ENCODE results near the gene TYW1.
"Not testable (repeated sequence)": the region's sequence is repeated elsewhere in the genome, so short reads cannot be mapped to it uniquely, and the experiment has no call there.

The TYW1 gene

DNA sequence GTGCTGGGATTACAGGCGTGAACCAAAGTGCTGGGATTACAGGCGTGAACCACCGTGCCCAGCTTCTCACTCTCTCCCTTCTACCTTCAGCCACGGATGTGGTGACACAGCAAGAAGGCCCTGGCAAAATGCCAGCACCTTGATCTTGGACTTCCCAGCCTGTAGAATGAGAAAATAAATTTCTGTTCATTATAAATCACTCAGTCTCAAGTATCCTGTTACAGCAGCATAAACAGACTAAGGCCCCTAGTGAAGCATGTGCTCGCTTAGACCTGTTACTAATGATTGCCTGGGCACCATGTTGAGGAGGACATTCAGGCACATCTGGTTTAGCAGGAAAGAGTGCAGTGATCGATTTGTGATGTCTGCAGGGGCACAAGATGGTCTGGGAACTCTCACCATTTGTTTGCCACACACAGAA is 263.5 kb downstream of the TYW1 start:
- H2AK5ac ChIP-seq (ENCODE audit: low read length, severe bottlenecking); H2AFZ ChIP-seq (ENCODE audit: low read depth, low read length); H4K91ac ChIP-seq (ENCODE audit: low read length); H3K9ac ChIP-seq (ENCODE audit: low read length); H3K14ac ChIP-seq (ENCODE audit: low read length in 2 of 2); H3K4me1 ChIP-seq (ENCODE audit: control insufficient read depth, insufficient read depth, low read depth, low read length); H3K18ac ChIP-seq (ENCODE audit: low read depth in 1 of 2, low read length in 2 of 2); H3K4ac ChIP-seq (ENCODE audit: low read depth in 1 of 2, low read length in 2 of 2); H3K27ac ChIP-seq (ENCODE audit: low read length, poor library complexity, severe bottlenecking); H2BK5ac ChIP-seq (ENCODE audit: low read depth, low read length, poor library complexity, severe bottlenecking); H3K79me1 ChIP-seq (replicated peaks; ENCODE audit: low read length, poor library complexity, severe bottlenecking); DNase-seq; H3K27me3 ChIP-seq (ENCODE audit: control insufficient read depth in 1 of 2, insufficient read depth in 1 of 2, low read length in 2 of 2); H2BK12ac ChIP-seq (ENCODE audit: low read length in 2 of 2); H3K9me3 ChIP-seq (ENCODE audit: control insufficient read depth, low read length); H2BK15ac ChIP-seq (ENCODE audit: low read depth, poor library complexity, severe bottlenecking); H4K8ac ChIP-seq (ENCODE audit: low read length); H2BK120ac ChIP-seq (ENCODE audit: low read depth, low read length); H3K23ac ChIP-seq (ENCODE audit: low read length in 2 of 2); H3K4me2 ChIP-seq (ENCODE audit: low read length, poor library complexity, severe bottlenecking); H3K36me3 ChIP-seq (ENCODE audit: control insufficient read depth in 1 of 2, insufficient read depth in 2 of 2, low read depth in 1 of 2, low read length in 2 of 2); H3K4me3 ChIP-seq (ENCODE audit: insufficient read depth in 1 of 2, low read depth in 1 of 2, low read length in 2 of 2): not testable (repeated sequence)
- WGBS: 85% methylated on average over 4 of the region's 6 CpGs

DNA sequence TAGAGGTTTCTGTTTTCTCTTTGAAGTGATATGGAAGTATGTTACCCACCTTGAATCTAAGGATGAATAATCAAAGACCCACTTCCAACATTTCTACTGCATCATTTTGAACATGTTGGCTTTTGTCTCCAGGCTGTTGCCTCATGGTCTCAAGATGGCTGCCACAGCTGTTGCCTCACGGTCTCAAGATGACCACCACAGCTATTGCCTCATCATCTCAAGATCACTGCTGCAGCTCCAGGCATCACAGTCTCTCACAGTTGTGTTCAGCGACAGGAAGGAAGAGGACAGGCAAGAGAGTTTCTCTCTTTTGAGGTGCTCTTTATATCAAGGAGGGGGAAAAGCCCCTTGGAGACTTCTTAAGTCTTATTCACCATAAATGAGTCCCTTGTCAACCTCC is 267.4 kb downstream of the TYW1 start:
- H3K9me3 ChIP-seq (ENCODE audit: control insufficient read depth, low read length); H4K91ac ChIP-seq (ENCODE audit: low read length); H3K4me2 ChIP-seq (ENCODE audit: low read length, poor library complexity, severe bottlenecking); H2BK15ac ChIP-seq (ENCODE audit: low read depth, poor library complexity, severe bottlenecking); H2BK120ac ChIP-seq (ENCODE audit: low read depth, low read length); H2AFZ ChIP-seq (ENCODE audit: low read depth, low read length); H2BK12ac ChIP-seq (ENCODE audit: low read length in 2 of 2); H4K8ac ChIP-seq (ENCODE audit: low read length); H3K4me3 ChIP-seq (ENCODE audit: insufficient read depth in 1 of 2, low read depth in 1 of 2, low read length in 2 of 2); H3K4me1 ChIP-seq (ENCODE audit: control insufficient read depth, insufficient read depth, low read depth, low read length); H3K4ac ChIP-seq (ENCODE audit: low read depth in 1 of 2, low read length in 2 of 2); H2BK5ac ChIP-seq (ENCODE audit: low read depth, low read length, poor library complexity, severe bottlenecking); H3K23ac ChIP-seq (ENCODE audit: low read length in 2 of 2); H3K79me1 ChIP-seq (replicated peaks; ENCODE audit: low read length, poor library complexity, severe bottlenecking); H2AK5ac ChIP-seq (ENCODE audit: low read length, severe bottlenecking); H3K27me3 ChIP-seq (ENCODE audit: control insufficient read depth in 1 of 2, insufficient read depth in 1 of 2, low read length in 2 of 2); H3K14ac ChIP-seq (ENCODE audit: low read length in 2 of 2); H3K18ac ChIP-seq (ENCODE audit: low read depth in 1 of 2, low read length in 2 of 2); H3K36me3 ChIP-seq (ENCODE audit: control insufficient read depth in 1 of 2, insufficient read depth in 2 of 2, low read depth in 1 of 2, low read length in 2 of 2); H3K27ac ChIP-seq (ENCODE audit: low read length, poor library complexity, severe bottlenecking); H3K9ac ChIP-seq (ENCODE audit: low read length): not testable (repeated sequence)
- 100% methylated on average over 1 of the region's 2 CpGs for WGBS
- peak; percentile 18 for DNase-seq

DNA sequence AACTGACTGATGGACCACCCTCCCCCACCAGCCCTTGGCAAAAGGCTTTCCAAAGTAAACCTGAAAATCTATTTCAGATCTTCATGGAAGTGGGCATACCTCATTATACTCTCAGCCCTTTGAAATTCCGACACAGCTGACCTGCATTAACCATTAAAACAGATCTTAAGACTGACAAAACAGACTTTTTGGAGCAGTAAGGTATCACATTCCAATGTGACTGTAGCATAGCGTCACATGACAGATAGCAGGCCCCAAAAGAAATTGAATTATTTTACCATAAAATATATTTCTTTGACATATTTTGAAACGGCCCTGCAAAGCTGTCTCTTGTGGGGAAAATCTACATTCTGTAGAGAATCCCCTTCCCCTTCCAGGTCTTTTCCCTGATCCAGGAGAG is 269.4 kb downstream of the TYW1 start:
- H3K4me1 ChIP-seq (ENCODE audit: control insufficient read depth, insufficient read depth, low read depth, low read length); H3K14ac ChIP-seq (ENCODE audit: low read length in 2 of 2); H4K8ac ChIP-seq (ENCODE audit: low read length); H2BK15ac ChIP-seq (ENCODE audit: low read depth, poor library complexity, severe bottlenecking); H4K91ac ChIP-seq (ENCODE audit: low read length); DNase-seq; H2AFZ ChIP-seq (ENCODE audit: low read depth, low read length); H3K4ac ChIP-seq (ENCODE audit: low read depth in 1 of 2, low read length in 2 of 2); H3K4me2 ChIP-seq (ENCODE audit: low read length, poor library complexity, severe bottlenecking); H2AK5ac ChIP-seq (ENCODE audit: low read length, severe bottlenecking); H3K23ac ChIP-seq (ENCODE audit: low read length in 2 of 2); H3K79me1 ChIP-seq (replicated peaks; ENCODE audit: low read length, poor library complexity, severe bottlenecking); H3K27ac ChIP-seq (ENCODE audit: low read length, poor library complexity, severe bottlenecking); H2BK5ac ChIP-seq (ENCODE audit: low read depth, low read length, poor library complexity, severe bottlenecking); H3K36me3 ChIP-seq (ENCODE audit: control insufficient read depth in 1 of 2, insufficient read depth in 2 of 2, low read depth in 1 of 2, low read length in 2 of 2); H3K27me3 ChIP-seq (ENCODE audit: control insufficient read depth in 1 of 2, insufficient read depth in 1 of 2, low read length in 2 of 2); H3K9me3 ChIP-seq (ENCODE audit: control insufficient read depth, low read length); H3K4me3 ChIP-seq (ENCODE audit: insufficient read depth in 1 of 2, low read depth in 1 of 2, low read length in 2 of 2); H2BK12ac ChIP-seq (ENCODE audit: low read length in 2 of 2); H2BK120ac ChIP-seq (ENCODE audit: low read depth, low read length); H3K9ac ChIP-seq (ENCODE audit: low read length); H3K18ac ChIP-seq (ENCODE audit: low read depth in 1 of 2, low read length in 2 of 2): not testable (repeated sequence)
- 98% methylated on average over 2 of the region's 3 CpGs for WGBS

DNA sequence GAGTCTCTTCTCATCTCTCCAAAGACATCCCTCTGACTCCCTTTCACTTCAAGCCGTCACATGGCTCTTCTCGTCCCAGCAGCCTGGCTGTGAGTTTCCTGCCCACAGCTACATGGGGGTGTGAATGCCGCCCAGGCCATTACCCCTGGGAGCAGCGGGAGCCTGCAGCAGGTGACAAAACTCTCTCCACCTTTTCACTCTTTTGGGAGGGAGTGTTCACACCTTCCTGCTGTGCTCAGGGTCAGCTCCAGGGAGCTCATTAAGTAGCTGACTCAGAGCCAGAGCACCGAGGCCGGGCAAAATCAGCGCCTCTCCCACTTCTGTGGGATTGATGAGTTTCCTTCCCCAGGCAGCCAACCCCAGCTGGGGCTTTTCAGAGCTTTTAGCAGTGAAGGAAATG is 271.3 kb downstream of the TYW1 start:
- Histone ChIP-seq H2BK120ac (ENCODE audit: low read depth, low read length) (no peak overlapping the region), H3K4me2 (ENCODE audit: low read length, poor library complexity, severe bottlenecking) (peak overlapping the region; percentile 23), H3K36me3 (ENCODE audit: control insufficient read depth in 1 of 2, insufficient read depth in 2 of 2, low read depth in 1 of 2, low read length in 2 of 2) (no peaks in the 10 kb centered on the region), H3K4me3 (ENCODE audit: insufficient read depth in 1 of 2, low read depth in 1 of 2, low read length in 2 of 2) (no peak overlapping the region), H2BK15ac (ENCODE audit: low read depth, poor library complexity, severe bottlenecking) (no peak overlapping the region), H3K27ac (ENCODE audit: low read length, poor library complexity, severe bottlenecking) (peak overlapping the region; percentile 3), H3K4ac (ENCODE audit: low read depth in 1 of 2, low read length in 2 of 2) (no peak overlapping the region), H3K18ac (ENCODE audit: low read depth in 1 of 2, low read length in 2 of 2) (no peak overlapping the region), H3K4me1 (ENCODE audit: control insufficient read depth, insufficient read depth, low read depth, low read length) (peaks cover 2% of the 10 kb centered on the region), H3K23ac (ENCODE audit: low read length in 2 of 2) (no peak overlapping the region), H2BK12ac (ENCODE audit: low read length in 2 of 2) (no peak overlapping the region), H3K14ac (ENCODE audit: low read length in 2 of 2) (no peak overlapping the region), H4K91ac (ENCODE audit: low read length) (no peak overlapping the region), H2BK5ac (ENCODE audit: low read depth, low read length, poor library complexity, severe bottlenecking) (no peak overlapping the region), H2AK5ac (ENCODE audit: low read length, severe bottlenecking) (no peak overlapping the region), H3K79me1 (replicated peaks; ENCODE audit: low read length, poor library complexity, severe bottlenecking) (no peaks in the 10 kb centered on the region), H3K9me3 (ENCODE audit: control insufficient read depth, low read length) (no peaks in the 10 kb centered on the region), H2AFZ (ENCODE audit: low read depth, low read length) (no peak overlapping the region), H3K27me3 (ENCODE audit: control insufficient read depth in 1 of 2, insufficient read depth in 1 of 2, low read length in 2 of 2) (no peaks in the 10 kb centered on the region), H3K9ac (ENCODE audit: low read length) (no peak overlapping the region), H4K8ac (ENCODE audit: low read length) (no peak overlapping the region)
- WGBS: 12% methylated on average over 7 of the region's 7 CpGs
- DNase-seq: peak; percentile 7
